Measurements from ENCODE around the gene PCDHGC4. TPM values are rescaled to one million over a fixed set of nuclear protein-coding genes. Genes with fewer than 3 reads are reported as not detected.

PCDHGC4 gene
- total RNA-seq, 1 experiment from 2014 or later: 4.3 TPM

DNA sequence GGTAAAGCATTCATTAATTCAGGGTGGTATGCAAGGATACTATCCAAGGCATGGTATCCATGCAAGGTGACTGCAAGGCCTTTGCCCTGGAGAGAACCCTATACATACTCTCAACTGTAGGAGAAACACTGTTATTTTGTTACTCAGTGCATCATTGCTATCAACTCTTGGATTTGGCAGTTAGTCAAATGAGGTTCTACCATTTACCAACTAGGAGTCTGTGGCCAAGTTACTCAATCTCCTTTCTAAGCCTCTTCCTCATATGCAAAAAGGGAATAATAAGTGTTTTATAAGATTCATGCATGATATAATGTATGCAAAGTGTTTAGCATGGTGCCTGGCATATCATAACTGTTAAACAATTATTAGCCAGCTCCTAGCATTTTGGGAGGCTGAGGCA, 5.1 kb upstream of the PCDHGC4 start:
- H3K79me2 ChIP-seq (ENCODE audit: insufficient read depth, low read length): no peaks in the 10 kb centered on the region
- Mint-ChIP-seq H3K4me1 (peaks cover 40 to 49% of the 10 kb centered on the region in 2 experiments), H3K9me3 (peaks cover 0 to 23% of the 10 kb centered on the region in 2 experiments; a peak in 4 of 5 replicates), H3K36me3 (ENCODE audit: insufficient read depth in 1 of 3, low read depth in 3 of 3) (peaks cover 0 to 21% (median 8%) of the 10 kb centered on the region in 3 experiments; a peak in 4 of 7 replicates), H3K4me3 (no peak overlapping the region), H3K27me3 (ENCODE audit: low read depth) (peaks cover 29% of the 10 kb centered on the region), H3K27ac (no peak overlapping the region)
- 0 out of 2 replicates have a peak, but pooled peaks cover 2% of the 10 kb centered on the region for H3K4me1 ChIP-seq (ENCODE audit: insufficient read depth, low read length)
- no peak overlapping the region for H2BK12ac ChIP-seq (ENCODE audit: insufficient read length, low read depth, low read length)
- no peak overlapping the region for H4K8ac ChIP-seq (replicated peaks; ENCODE audit: insufficient read length, low read depth, low read length)
- H3K4me2 ChIP-seq (ENCODE audit: insufficient read depth, insufficient read length, low read length): no peak overlapping the region
- H3K79me1 ChIP-seq (ENCODE audit: insufficient read depth, low read depth, low read length, poor library complexity, severe bottlenecking): no peaks in the 10 kb centered on the region
- no peak for DNase-seq
- H2AK5ac ChIP-seq (ENCODE audit: insufficient read length, low read length): no peak overlapping the region
- H3K23ac ChIP-seq (ENCODE audit: insufficient read length, low read depth, low read length): no peak overlapping the region
- H3K9me3 ChIP-seq (ENCODE audit: control insufficient read depth, low read depth, low read length): peaks cover 5% of the 10 kb centered on the region
- H2BK120ac ChIP-seq (ENCODE audit: low read depth, low read length, poor library complexity, severe bottlenecking): no peak overlapping the region
- no peak overlapping the region for H3K56ac ChIP-seq (ENCODE audit: insufficient read length, low read depth, low read length)
- H3K27me3 ChIP-seq (ENCODE audit: insufficient read depth, low read length): peaks cover 15% of the 10 kb centered on the region
- no peak overlapping the region for H2AFZ ChIP-seq (ENCODE audit: low read length)
- no peak overlapping the region for H3K14ac ChIP-seq (ENCODE audit: insufficient read depth, low read length)
- H3K9ac ChIP-seq (ENCODE audit: extremely low read depth, insufficient read length, low read length): no peak overlapping the region
- H2BK20ac ChIP-seq (ENCODE audit: low read depth, low read length, poor library complexity, severe bottlenecking): no peak overlapping the region
- H2BK15ac ChIP-seq (ENCODE audit: low read depth, low read length): no peak overlapping the region
- H3K4ac ChIP-seq (ENCODE audit: low read depth, low read length): no peak overlapping the region
- no peak overlapping the region for H3K18ac ChIP-seq (ENCODE audit: insufficient read length, low read depth, low read length)
- H4K91ac ChIP-seq (ENCODE audit: insufficient read length, low read depth, low read length): no peak overlapping the region
- H4K20me1 ChIP-seq (ENCODE audit: control insufficient read depth, insufficient read depth, insufficient read length): no peaks in the 10 kb centered on the region
- TF ChIP-seq, protein P1, sequence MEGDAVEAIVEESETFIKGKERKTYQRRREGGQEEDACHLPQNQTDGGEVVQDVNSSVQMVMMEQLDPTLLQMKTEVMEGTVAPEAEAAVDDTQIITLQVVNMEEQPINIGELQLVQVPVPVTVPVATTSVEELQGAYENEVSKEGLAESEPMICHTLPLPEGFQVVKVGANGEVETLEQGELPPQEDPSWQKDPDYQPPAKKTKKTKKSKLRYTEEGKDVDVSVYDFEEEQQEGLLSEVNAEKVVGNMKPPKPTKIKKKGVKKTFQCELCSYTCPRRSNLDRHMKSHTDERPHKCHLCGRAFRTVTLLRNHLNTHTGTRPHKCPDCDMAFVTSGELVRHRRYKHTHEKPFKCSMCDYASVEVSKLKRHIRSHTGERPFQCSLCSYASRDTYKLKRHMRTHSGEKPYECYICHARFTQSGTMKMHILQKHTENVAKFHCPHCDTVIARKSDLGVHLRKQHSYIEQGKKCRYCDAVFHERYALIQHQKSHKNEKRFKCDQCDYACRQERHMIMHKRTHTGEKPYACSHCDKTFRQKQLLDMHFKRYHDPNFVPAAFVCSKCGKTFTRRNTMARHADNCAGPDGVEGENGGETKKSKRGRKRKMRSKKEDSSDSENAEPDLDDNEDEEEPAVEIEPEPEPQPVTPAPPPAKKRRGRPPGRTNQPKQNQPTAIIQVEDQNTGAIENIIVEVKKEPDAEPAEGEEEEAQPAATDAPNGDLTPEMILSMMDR (conservative IDR thresholded peaks at IDR 0.05): no peak
- H3K27ac ChIP-seq (ENCODE audit: insufficient read length, low read depth, low read length): no peak overlapping the region
- no peak overlapping the region for H4K5ac ChIP-seq (ENCODE audit: insufficient read length, low read depth, low read length)
- no peak overlapping the region for H3T11ph ChIP-seq (ENCODE audit: low read length)
- H2BK5ac ChIP-seq (ENCODE audit: insufficient read length, low read length): no peak overlapping the region
- H3K23me2 ChIP-seq (ENCODE audit: insufficient read length, low read depth, low read length, poor library complexity, severe bottlenecking): peaks cover 17% of the 10 kb centered on the region
